ENCODE results near the gene CDKN2B-AS1.

GRCh38 chr9:21974722-21975409, 19.7 kb upstream of the CDKN2B-AS1 start:
- TF ChIP-seq POLR2A (IDR thresholded peaks at IDR 0.05): no peak
- TF ChIP-seq, protein P1, sequence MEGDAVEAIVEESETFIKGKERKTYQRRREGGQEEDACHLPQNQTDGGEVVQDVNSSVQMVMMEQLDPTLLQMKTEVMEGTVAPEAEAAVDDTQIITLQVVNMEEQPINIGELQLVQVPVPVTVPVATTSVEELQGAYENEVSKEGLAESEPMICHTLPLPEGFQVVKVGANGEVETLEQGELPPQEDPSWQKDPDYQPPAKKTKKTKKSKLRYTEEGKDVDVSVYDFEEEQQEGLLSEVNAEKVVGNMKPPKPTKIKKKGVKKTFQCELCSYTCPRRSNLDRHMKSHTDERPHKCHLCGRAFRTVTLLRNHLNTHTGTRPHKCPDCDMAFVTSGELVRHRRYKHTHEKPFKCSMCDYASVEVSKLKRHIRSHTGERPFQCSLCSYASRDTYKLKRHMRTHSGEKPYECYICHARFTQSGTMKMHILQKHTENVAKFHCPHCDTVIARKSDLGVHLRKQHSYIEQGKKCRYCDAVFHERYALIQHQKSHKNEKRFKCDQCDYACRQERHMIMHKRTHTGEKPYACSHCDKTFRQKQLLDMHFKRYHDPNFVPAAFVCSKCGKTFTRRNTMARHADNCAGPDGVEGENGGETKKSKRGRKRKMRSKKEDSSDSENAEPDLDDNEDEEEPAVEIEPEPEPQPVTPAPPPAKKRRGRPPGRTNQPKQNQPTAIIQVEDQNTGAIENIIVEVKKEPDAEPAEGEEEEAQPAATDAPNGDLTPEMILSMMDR (IDR thresholded peaks at IDR 0.05): no peak
